ENCODE results near the gene RAP1GAP2. TPM values are rescaled to one million over a fixed set of nuclear protein-coding genes. Genes with fewer than 3 reads are reported as not detected.
"Not testable (repeated sequence)": the region's sequence is repeated elsewhere in the genome, so short reads cannot be mapped to it uniquely, and the experiment has no call there.

The RAP1GAP2 gene
- polyA plus RNA-seq, 3 donors: 1.5 to 48.4 (median 6.1) TPM

- H3K36me3 Mint-ChIP-seq: peaks cover 3 to 6% of the 10 kb centered on the region in 2 donors
- peaks cover 0 to 12% (median 2%) of the 10 kb centered on the region in 7 donors for H3K9me3 Mint-ChIP-seq
- H3K27me3 ChIP-seq (ENCODE audit: control insufficient read depth in 2 of 2, insufficient read depth in 2 of 2, low read length in 2 of 2): peaks cover 12 to 23% of the 10 kb centered on the region in 2 donors
- H3K4me1 ChIP-seq (ENCODE audit: control insufficient read depth in 1 of 2, insufficient read depth in 2 of 2, low read length in 2 of 2): peaks cover 1 to 3% of the 10 kb centered on the region in 2 donors
- no peak overlapping the region for H2AFZ ChIP-seq (ENCODE audit: insufficient read depth, low read depth, low read length, poor library complexity, severe bottlenecking)
- H3K27ac ChIP-seq (ENCODE audit: low read depth in 1 of 2, low read length in 2 of 2): no peak overlapping the region
- no peak overlapping the region for H3K4me2 ChIP-seq (replicated peaks; ENCODE audit: extremely low read depth, low read length, poor library complexity, severe bottlenecking)
- H3K27ac Mint-ChIP-seq: no peak overlapping the region
- H3K4me3 Mint-ChIP-seq: no peak overlapping the region
- peaks cover 0 to 4% of the 10 kb centered on the region in 2 donors for H3K9me3 ChIP-seq (replicated peaks in 1 of 2; ENCODE audit: control insufficient read depth in 1 of 2, insufficient read depth in 1 of 2, low read length in 2 of 2)
- no peak for DNase-seq
- H3K27me3 Mint-ChIP-seq (ENCODE audit: low read depth in 3 of 3): peaks cover 29 to 41% (median 36%) of the 10 kb centered on the region in 3 donors
- no peak overlapping the region for H3K4me3 ChIP-seq (replicated peaks in 1 of 3; ENCODE audit: low read depth in 2 of 3, low read length in 3 of 3)
- no peak overlapping the region for H3K9ac ChIP-seq (ENCODE audit: insufficient read depth, low read length, poor library complexity, severe bottlenecking)
- H3K79me2 ChIP-seq (ENCODE audit: insufficient read depth, low read length): no peaks in the 10 kb centered on the region
- H4K20me1 ChIP-seq (ENCODE audit: insufficient read depth, low read length): no peaks in the 10 kb centered on the region
- intact Hi-C loops (cut with micrococcal nuclease): loop anchor here in 1 of 2 donors (10.0 kb wide), 1 partner anchor 144 kb away; no protein-coding TSS in a partner anchor
- peaks cover 12% of the 10 kb centered on the region for H3K4me1 Mint-ChIP-seq
- TF ChIP-seq CTCF (IDR thresholded peaks at IDR 0.05): no peak
- WGBS (ENCODE audit: insufficient coverage): 99% methylated on average over 9 of the region's 9 CpGs
- no peaks in the 10 kb centered on the region for H3K36me3 ChIP-seq (replicated peaks in 1 of 2; ENCODE audit: control insufficient read depth in 1 of 2, insufficient read depth in 2 of 2, low read length in 2 of 2)
Measured at GRCh38 chr17:2780931-2781454, 15.2 kb upstream of the RAP1GAP2 start.

- H3K9me3 ChIP-seq (replicated peaks in 1 of 2; ENCODE audit: control insufficient read depth in 1 of 2, insufficient read depth in 1 of 2, low read length in 2 of 2); H2AFZ ChIP-seq (ENCODE audit: insufficient read depth, low read depth, low read length, poor library complexity, severe bottlenecking); H3K27ac ChIP-seq (ENCODE audit: low read depth in 1 of 2, low read length in 2 of 2); H4K20me1 ChIP-seq (ENCODE audit: insufficient read depth, low read length); DNase-seq; H3K9me3 Mint-ChIP-seq; H3K36me3 Mint-ChIP-seq; H3K36me3 ChIP-seq (replicated peaks in 1 of 2; ENCODE audit: control insufficient read depth in 1 of 2, insufficient read depth in 2 of 2, low read length in 2 of 2); H3K9ac ChIP-seq (ENCODE audit: insufficient read depth, low read length, poor library complexity, severe bottlenecking); H3K4me3 ChIP-seq (replicated peaks in 1 of 3; ENCODE audit: low read depth in 2 of 3, low read length in 3 of 3); H3K79me2 ChIP-seq (ENCODE audit: insufficient read depth, low read length); H3K4me3 Mint-ChIP-seq; H3K4me2 ChIP-seq (replicated peaks; ENCODE audit: extremely low read depth, low read length, poor library complexity, severe bottlenecking); H3K4me1 ChIP-seq (ENCODE audit: control insufficient read depth in 1 of 2, insufficient read depth in 2 of 2, low read length in 2 of 2): not testable (repeated sequence)
- peaks cover 26 to 36% (median 32%) of the 10 kb centered on the region in 3 donors for H3K27me3 Mint-ChIP-seq (ENCODE audit: low read depth in 3 of 3)
- 95% methylated on average over 14 of the region's 15 CpGs for WGBS (ENCODE audit: insufficient coverage)
- H3K27me3 ChIP-seq (ENCODE audit: control insufficient read depth in 2 of 2, insufficient read depth in 2 of 2, low read length in 2 of 2): peaks cover 8 to 20% of the 10 kb centered on the region in 2 donors
- peaks cover 16% of the 10 kb centered on the region for H3K4me1 Mint-ChIP-seq
- H3K27ac Mint-ChIP-seq: peak overlapping the region in 1 of 7 donors; percentile 15
- intact Hi-C loops (cut with micrococcal nuclease): loop anchor here in 1 of 2 donors (10.0 kb wide), 1 partner anchor 143 kb away; no protein-coding TSS in a partner anchor
Measured at GRCh38 chr17:2781598-2781997, 14.6 kb upstream of the RAP1GAP2 start.

All from CD14-positive monocyte (primary cell).